ENCODE measurements around the gene ABHD17A. TPM values are rescaled to one million over a fixed set of nuclear protein-coding genes. Genes with fewer than 3 reads are reported as not detected.

Gene ABHD17A
- polyA plus RNA-seq, 3 donors = 69.8 to 96.1 (median 79.0) TPM

DNA sequence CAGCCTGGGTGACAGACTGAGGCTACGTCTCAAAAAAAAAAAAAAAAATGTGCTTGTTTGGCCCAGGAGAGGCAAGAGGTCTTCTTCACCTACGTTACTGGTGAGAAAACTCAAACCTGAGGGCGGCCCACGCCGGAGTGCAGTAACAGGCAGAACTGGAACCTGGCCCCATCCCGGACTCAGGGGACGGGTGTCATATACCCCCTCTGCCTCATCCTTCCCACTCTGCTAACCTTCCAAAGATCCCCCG is 19.5 kb upstream of the ABHD17A start:
- peak overlapping the region; percentile 77 for H3K4me2 ChIP-seq (replicated peaks; ENCODE audit: extremely low read depth, low read length, poor library complexity, severe bottlenecking)
- Mint-ChIP-seq H3K9me3 (no peaks in the 10 kb centered on the region), H3K4me3 (peak overlapping the region; percentile 58 to 64), H3K36me3 (peaks cover 2 to 8% of the 10 kb centered on the region in 2 donors), H3K4me1 (peaks cover 53% of the 10 kb centered on the region), H3K27ac (peak overlapping the region; percentile 92 to 100 (median 94)), H3K27me3 (ENCODE audit: low read depth in 3 of 3) (peaks cover 0 to 2% (median 0%) of the 10 kb centered on the region in 3 donors)
- TF ChIP-seq, protein P1, sequence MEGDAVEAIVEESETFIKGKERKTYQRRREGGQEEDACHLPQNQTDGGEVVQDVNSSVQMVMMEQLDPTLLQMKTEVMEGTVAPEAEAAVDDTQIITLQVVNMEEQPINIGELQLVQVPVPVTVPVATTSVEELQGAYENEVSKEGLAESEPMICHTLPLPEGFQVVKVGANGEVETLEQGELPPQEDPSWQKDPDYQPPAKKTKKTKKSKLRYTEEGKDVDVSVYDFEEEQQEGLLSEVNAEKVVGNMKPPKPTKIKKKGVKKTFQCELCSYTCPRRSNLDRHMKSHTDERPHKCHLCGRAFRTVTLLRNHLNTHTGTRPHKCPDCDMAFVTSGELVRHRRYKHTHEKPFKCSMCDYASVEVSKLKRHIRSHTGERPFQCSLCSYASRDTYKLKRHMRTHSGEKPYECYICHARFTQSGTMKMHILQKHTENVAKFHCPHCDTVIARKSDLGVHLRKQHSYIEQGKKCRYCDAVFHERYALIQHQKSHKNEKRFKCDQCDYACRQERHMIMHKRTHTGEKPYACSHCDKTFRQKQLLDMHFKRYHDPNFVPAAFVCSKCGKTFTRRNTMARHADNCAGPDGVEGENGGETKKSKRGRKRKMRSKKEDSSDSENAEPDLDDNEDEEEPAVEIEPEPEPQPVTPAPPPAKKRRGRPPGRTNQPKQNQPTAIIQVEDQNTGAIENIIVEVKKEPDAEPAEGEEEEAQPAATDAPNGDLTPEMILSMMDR (IDR thresholded peaks at IDR 0.05) = no peak
- H4K20me1 ChIP-seq (ENCODE audit: insufficient read depth, low read length) = peaks cover 26% of the 10 kb centered on the region
- intact Hi-C loops (cut with micrococcal nuclease) = loop anchor here in 1 of 2 donors (1.0 to 5.0 kb wide), 2 partner anchors 9 to 188 kb away; no protein-coding TSS in a partner anchor
- 27% methylated on average over 7 of the region's 8 CpGs for WGBS (ENCODE audit: insufficient coverage)
- H3K9ac ChIP-seq (ENCODE audit: insufficient read depth, low read length, poor library complexity, severe bottlenecking) = peak overlapping the region; percentile 77
- no peak overlapping the region for H2AFZ ChIP-seq (ENCODE audit: insufficient read depth, low read depth, low read length, poor library complexity, severe bottlenecking)
- peak overlapping the region in 1 of 3 experiments; percentile 76 for H3K4me3 ChIP-seq (replicated peaks in 1 of 3; ENCODE audit: low read depth in 2 of 3, low read length in 3 of 3)
- no peaks in the 10 kb centered on the region for H3K27me3 ChIP-seq (ENCODE audit: control insufficient read depth in 2 of 2, insufficient read depth in 2 of 2, low read length in 2 of 2)
- H3K27ac ChIP-seq (ENCODE audit: low read depth in 1 of 2, low read length in 2 of 2) = peak overlapping the region; percentile 79 to 99
- peaks cover 38% of the 10 kb centered on the region for H3K79me2 ChIP-seq (ENCODE audit: insufficient read depth, low read length)
- no peaks in the 10 kb centered on the region for H3K9me3 ChIP-seq (replicated peaks in 1 of 2; ENCODE audit: control insufficient read depth in 1 of 2, insufficient read depth in 1 of 2, low read length in 2 of 2)
- peaks cover 52 to 72% of the 10 kb centered on the region in 2 donors for H3K4me1 ChIP-seq (ENCODE audit: control insufficient read depth in 1 of 2, insufficient read depth in 2 of 2, low read length in 2 of 2)
- no peaks in the 10 kb centered on the region for H3K36me3 ChIP-seq (replicated peaks in 1 of 2; ENCODE audit: control insufficient read depth in 1 of 2, insufficient read depth in 2 of 2, low read length in 2 of 2)
- no peak for DNase-seq

DNA sequence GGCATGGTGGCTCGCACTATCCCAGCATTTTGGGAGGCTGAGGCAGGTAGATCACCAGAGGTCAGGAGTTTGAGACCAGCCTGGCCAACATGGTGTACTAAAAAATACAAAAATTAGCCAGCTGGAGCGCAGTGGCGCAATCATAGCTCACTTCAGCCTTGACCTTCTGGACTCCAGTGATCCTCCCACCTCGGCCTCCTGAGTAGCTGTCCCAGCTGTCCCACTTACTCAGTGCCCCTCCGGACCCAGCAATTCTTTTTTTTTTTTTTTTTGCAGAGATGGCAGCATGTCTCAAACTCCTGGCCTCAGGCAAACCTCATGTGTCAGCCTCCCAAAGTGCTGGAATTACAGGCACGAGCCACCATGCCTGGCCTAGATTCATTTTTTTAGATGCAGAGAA is 17.6 kb upstream of the ABHD17A start:
- Histone ChIP-seq H2AFZ (ENCODE audit: insufficient read depth, low read depth, low read length, poor library complexity, severe bottlenecking) (no peak overlapping the region), H3K36me3 (replicated peaks in 1 of 2; ENCODE audit: control insufficient read depth in 1 of 2, insufficient read depth in 2 of 2, low read length in 2 of 2) (no peaks in the 10 kb centered on the region), H3K27me3 (ENCODE audit: control insufficient read depth in 2 of 2, insufficient read depth in 2 of 2, low read length in 2 of 2) (no peaks in the 10 kb centered on the region), H3K4me2 (replicated peaks; ENCODE audit: extremely low read depth, low read length, poor library complexity, severe bottlenecking) (no peak overlapping the region), H3K9ac (ENCODE audit: insufficient read depth, low read length, poor library complexity, severe bottlenecking) (no peak overlapping the region), H3K4me3 (replicated peaks in 1 of 3; ENCODE audit: low read depth in 2 of 3, low read length in 3 of 3) (no peak overlapping the region), H4K20me1 (ENCODE audit: insufficient read depth, low read length) (peaks cover 10% of the 10 kb centered on the region), H3K79me2 (ENCODE audit: insufficient read depth, low read length) (peaks cover 24% of the 10 kb centered on the region), H3K4me1 (ENCODE audit: control insufficient read depth in 1 of 2, insufficient read depth in 2 of 2, low read length in 2 of 2) (peaks cover 56 to 70% of the 10 kb centered on the region in 2 donors), H3K27ac (ENCODE audit: low read depth in 1 of 2, low read length in 2 of 2) (peak overlapping the region; percentile 96 to 99), H3K9me3 (replicated peaks in 1 of 2; ENCODE audit: control insufficient read depth in 1 of 2, insufficient read depth in 1 of 2, low read length in 2 of 2) (no peaks in the 10 kb centered on the region)
- no peaks in the 10 kb centered on the region for H3K36me3 Mint-ChIP-seq
- H3K4me1 Mint-ChIP-seq = peaks cover 50% of the 10 kb centered on the region
- peaks cover 0 to 2% (median 0%) of the 10 kb centered on the region in 3 donors for H3K27me3 Mint-ChIP-seq (ENCODE audit: low read depth in 3 of 3)
- intact Hi-C loops (cut with micrococcal nuclease) = loop anchor here in 1 of 2 donors (5.0 kb wide), 1 partner anchor 189 kb away; no protein-coding TSS in a partner anchor
- no peaks in the 10 kb centered on the region for H3K9me3 Mint-ChIP-seq
- H3K4me3 Mint-ChIP-seq = no peak overlapping the region
- peak overlapping the region; percentile 99 to 100 (median 99) for H3K27ac Mint-ChIP-seq
- WGBS (ENCODE audit: insufficient coverage) = 84% methylated on average over 4 of the region's 6 CpGs
- DNase-seq = no peak
- TF ChIP-seq, protein P1 (IDR thresholded peaks at IDR 0.05) = no peak

All from CD14-positive monocyte (primary cell).